T-cell (primary cell): ENCODE measurements around the gene SIT1. TPM values are rescaled to one million over a fixed set of nuclear protein-coding genes. Genes with fewer than 3 reads are reported as not detected.

Experiments used
- ATAC-seq, 4 experiments: fragments of 200-7000 bp in 3 of 4; fragments of 150-1000 bp in 1 of 4; cut with Tn5 transposase; replicated peaks in 1 of 4; 1 replicate in 3 of 4; 2 replicates in 1 of 4; pipeline ENCODE4 v1.10.0; 2021; ENCODE audit warnings: moderate library complexity in 3 of 4, mild to moderate bottlenecking in 2 of 4, moderate number of reproducible peaks in 1 of 4
- CTCF ChIA-PET, 2 donors: fragments of 300-600 bp; sonication (Branson Sonifier 250); formaldehyde crosslinking; loops; one replicate each; lab custom pipeline; 2022; ENCODE audit warnings: antibody characterized with exemption in 2 of 2; lab: Charles Lee
- POLR2A ChIA-PET, 2 donors: fragments of 300-600 bp; sonication (Branson Sonifier 250); formaldehyde crosslinking; loops; one replicate each; lab custom pipeline; 2022; ENCODE audit warnings: antibody characterized with exemption in 2 of 2; lab: Charles Lee
- DNase-seq, 35 experiments: peaks; one replicate each; pipeline versions ENCODE4 v3.0.0 to v3.0.0-alpha.2; 2013 to 2023
- H3K27ac ChIP-seq: one replicate; pipeline ENCODE4 v1.5.1; 2013; ENCODE audit warnings: low read length
- H3K27me3 ChIP-seq, 2 experiments: replicated peaks in 1 of 2; 1 replicate in 1 of 2; 2 replicates in 1 of 2; pipeline versions ENCODE4 v1.6.1 to v1.7.0; 2013; ENCODE audit warnings: low read length in 1 of 2, mixed read lengths in 1 of 2; ENCODE audit not compliant: control insufficient read depth in 2 of 2, insufficient read depth in 2 of 2; ENCODE audit errors: extremely low read depth in 1 of 2
- H3K36me3 ChIP-seq, 2 donors: 1 replicate in 1 of 2; 2 replicates in 1 of 2; pipeline versions ENCODE4 v1.6.1 to v1.7.0; 2013; ENCODE audit warnings: low read length in 1 of 2; ENCODE audit not compliant: control insufficient read depth in 2 of 2, insufficient read depth in 1 of 2; ENCODE audit errors: extremely low read depth in 1 of 2
- H3K4me1 ChIP-seq, 2 experiments: 1 replicate in 1 of 2; 2 replicates in 1 of 2; pipeline versions ENCODE4 v1.6.1 to v1.7.0; 2013; ENCODE audit warnings: low read length in 2 of 2, mixed read lengths in 1 of 2; ENCODE audit not compliant: insufficient read depth in 2 of 2, control insufficient read depth in 1 of 2; ENCODE audit errors: extremely low read depth in 1 of 2
- H3K4me3 ChIP-seq, 2 donors: 1 replicate in 1 of 2; 2 replicates in 1 of 2; pipeline versions ENCODE4 v1.5.1 to v1.7.0; 2013; ENCODE audit warnings: mild to moderate bottlenecking in 2 of 2, low read length in 1 of 2, moderate library complexity in 1 of 2; ENCODE audit not compliant: control insufficient read depth in 1 of 2; ENCODE audit errors: extremely low read depth in 1 of 2
- H3K9me3 ChIP-seq: 2 replicates; pipeline ENCODE4 v1.7.0; 2013
- H3K27ac Mint-ChIP-seq, 2 donors: one replicate each; pipeline ENCODE4 v1.8.0; 2020 to 2021; ENCODE audit warnings: mild to moderate bottlenecking in 2 of 2, mixed read lengths in 2 of 2
- H3K27me3 Mint-ChIP-seq, 2 donors: one replicate each; pipeline ENCODE4 v1.8.0; 2021 to 2022; ENCODE audit warnings: mixed read lengths in 2 of 2
- H3K36me3 Mint-ChIP-seq: one replicate; pipeline ENCODE4 v1.8.0; 2021; ENCODE audit warnings: mixed read lengths
- H3K4me1 Mint-ChIP-seq, 3 donors: one replicate each; pipeline ENCODE4 v1.8.0; 2020 to 2022; ENCODE audit warnings: mixed read lengths in 3 of 3, mild to moderate bottlenecking in 1 of 3
- H3K4me3 Mint-ChIP-seq, 3 donors: one replicate each; pipeline ENCODE4 v1.8.0; 2020 to 2022; ENCODE audit warnings: mild to moderate bottlenecking in 3 of 3, mixed read lengths in 3 of 3, moderate library complexity in 3 of 3
- H3K9me3 Mint-ChIP-seq, 3 donors: one replicate each; pipeline ENCODE4 v1.8.0; 2020 to 2022; ENCODE audit warnings: mixed read lengths in 3 of 3
- WGBS: methylation state at CpG from one replicate; pipeline ENCODE4 v1.1.5; 2013; ENCODE audit warnings: missing lambda C conversion rate; ENCODE audit not compliant: insufficient coverage; 5-methylcytosine and 5-hydroxymethylcytosine counted together
- total RNA-seq, 35 experiments: library from RNA in 6 of 35; stranded (reverse) in 6 of 35; fragments of 120-200 nt in 1 of 35; gene quantifications; one replicate each; pipeline versions ENCODE4 v1.2.1 to v1.2.4 and lab custom pipeline; 2013 to 2026

SIT1 gene
- total RNA-seq, 5 donors from 2014 or later (not counting 1 experiment from before 2014, with no cell fraction given): 34.9 to 57.1 (median 51.9) TPM

- Histone ChIP-seq H3K4me3 (no peak overlapping the region), H3K4me1 (peaks cover 23 to 46% of the 10 kb centered on the region in 2 experiments), H3K9me3 (no peaks in the 10 kb centered on the region), H3K27ac (peak overlapping the region; percentile 68), H3K27me3 (no peaks in the 10 kb centered on the region), H3K36me3 (no peaks in the 10 kb centered on the region)
- CTCF ChIA-PET: interaction anchor here (0.6 to 1.5 kb wide), 8 partner anchors 9 to 193 kb away, joined by 3 to 6 read pairs (median 4); partner anchors contain the start of genes CCDC107 (in 1 of the 2), RMRP (in 1 of the 2) and SPAG8 (in 1 of the 2)
- POLR2A ChIA-PET: interaction anchor here in 1 of 2 donors (0.6 to 0.8 kb wide), 2 partner anchors 88 to 593 kb away, joined by 4 to 6 read pairs; no protein-coding TSS in a partner anchor
- ATAC-seq: no peak
- 0% methylated on average over 1 of the region's 2 CpGs for WGBS
- Mint-ChIP-seq H3K4me1 (peaks cover 40 to 50% (median 41%) of the 10 kb centered on the region in 3 donors), H3K9me3 (no peaks in the 10 kb centered on the region), H3K36me3 (no peaks in the 10 kb centered on the region), H3K27ac (peak overlapping the region; percentile 84 to 89), H3K4me3 (peak overlapping the region in 1 of 3 donors; percentile 88), H3K27me3 (no peaks in the 10 kb centered on the region)
- DNase-seq: no peak
Observed at GRCh38 chr9:35619800-35620158, 31.0 kb downstream of the SIT1 start.

GRCh38 chr9:35618854-35619799 lies 31.6 kb downstream of the SIT1 start:
- H3K4me1 ChIP-seq: peaks cover 23 to 46% of the 10 kb centered on the region in 2 experiments
- POLR2A ChIA-PET: interaction anchor here in 1 of 2 donors (0.8 kb wide), 1 partner anchor 88 kb away, joined by 6 read pairs; no protein-coding TSS in a partner anchor

GRCh38 chr9:35618325-35618727 lies 32.4 kb downstream of the SIT1 start, which contains the start of gene CD72:
Gene CD72 (minus strand): TSS chr9:35618413. CDS start chr9:35618303, 110 bp downstream.
- Histone ChIP-seq H3K27me3 (no peaks in the 10 kb centered on the region), H3K27ac (peak within 1 kb of the TSS; percentile 68), H3K36me3 (no peaks in the 10 kb centered on the region), H3K4me1 (peaks cover 23 to 46% of the 10 kb centered on the region in 2 experiments), H3K4me3 (peak within 1 kb of the TSS; percentile 68 to 76), H3K9me3 (no peaks in the 10 kb centered on the region)
- 92% methylated on average over 6 of the region's 7 CpGs for WGBS
- DNase-seq (no peak), ATAC-seq (no peak)
- CTCF ChIA-PET: interaction anchor here in 1 of 2 donors (1.5 kb wide), 1 partner anchor 20 kb away, joined by 4 read pairs; no protein-coding TSS in a partner anchor
- Mint-ChIP-seq H3K4me1 (peaks cover 40 to 53% (median 40%) of the 10 kb centered on the region in 3 donors), H3K27me3 (no peaks in the 10 kb centered on the region), H3K36me3 (no peaks in the 10 kb centered on the region), H3K9me3 (no peaks in the 10 kb centered on the region), H3K27ac (peak within 1 kb of the TSS; percentile 87 to 95), H3K4me3 (peak within 1 kb of the TSS; percentile 78 to 88 (median 85))
- POLR2A ChIA-PET: no interaction called here

More at GRCh38 chr9:35618854-35619799, 31.6 kb downstream of the SIT1 start:
- peak overlapping the region; percentile 87 to 89 for H3K27ac Mint-ChIP-seq
- H3K27me3 Mint-ChIP-seq: no peaks in the 10 kb centered on the region
- 25% methylated on average over 7 of the region's 17 CpGs for WGBS
- no peaks in the 10 kb centered on the region for H3K36me3 ChIP-seq
- H3K9me3 ChIP-seq: no peaks in the 10 kb centered on the region
- CTCF ChIA-PET: interaction anchor here (0.6 to 1.5 kb wide), 6 partner anchors 20 to 193 kb away, joined by 3 to 6 read pairs (median 4); partner anchors contain the start of genes CCDC107 (in 1 of the 2), RMRP (in 1 of the 2) and SPAG8 (in 1 of the 2)
- DNase-seq (peak in 27 of 35 experiments; percentile 20 to 71 (median 43)), ATAC-seq (peak; percentile 14 to 52 (median 39))
- H3K36me3 Mint-ChIP-seq: no peaks in the 10 kb centered on the region
- peak overlapping the region; percentile 18 to 36 for H3K4me3 ChIP-seq
- H3K4me3 Mint-ChIP-seq: peak overlapping the region in 1 of 3 donors; percentile 88
- H3K4me1 Mint-ChIP-seq: peaks cover 40 to 53% (median 40%) of the 10 kb centered on the region in 3 donors
- H3K27me3 ChIP-seq: no peaks in the 10 kb centered on the region
- H3K27ac ChIP-seq: peak overlapping the region; percentile 68
- H3K9me3 Mint-ChIP-seq: no peaks in the 10 kb centered on the region

- ChIA-PET POLR2A (no interaction called here), CTCF (interaction anchor here (0.6 to 2.2 kb wide), 14 partner anchors 8 to 139 kb away, joined by 3 to 8 read pairs (median 4); partner anchors contain the start of genes CCDC107 (in 2 of the 2), RMRP (in 2 of the 2), ARHGEF39 (in 1 of the 2) and CREB3 (in 1 of the 2))
- Histone ChIP-seq H3K27me3 (no peaks in the 10 kb centered on the region), H3K9me3 (no peaks in the 10 kb centered on the region), H3K27ac (peak overlapping the region; percentile 68), H3K4me1 (peaks cover 23 to 46% of the 10 kb centered on the region in 2 experiments), H3K4me3 (peak overlapping the region; percentile 68 to 76), H3K36me3 (no peaks in the 10 kb centered on the region)
- DNase-seq (no peak), ATAC-seq (no peak)
- peak overlapping the region; percentile 78 to 88 (median 85) for H3K4me3 Mint-ChIP-seq
- peaks cover 40 to 53% (median 40%) of the 10 kb centered on the region in 3 donors for H3K4me1 Mint-ChIP-seq
- no peaks in the 10 kb centered on the region for H3K9me3 Mint-ChIP-seq
- peak overlapping the region; percentile 87 to 95 for H3K27ac Mint-ChIP-seq
- 81% methylated on average over 7 of the region's 8 CpGs for WGBS
- no peaks in the 10 kb centered on the region for H3K27me3 Mint-ChIP-seq
- no peaks in the 10 kb centered on the region for H3K36me3 Mint-ChIP-seq
Observed at GRCh38 chr9:35617548-35617947, 33.2 kb downstream of the SIT1 start.

- Mint-ChIP-seq H3K9me3 (no peaks in the 10 kb centered on the region), H3K4me1 (peaks cover 40 to 51% (median 42%) of the 10 kb centered on the region in 3 donors), H3K27me3 (no peaks in the 10 kb centered on the region), H3K36me3 (no peaks in the 10 kb centered on the region), H3K4me3 (peak overlapping the region; percentile 78 to 88 (median 85)), H3K27ac (peak overlapping the region; percentile 87 to 95)
- ATAC-seq (peak; percentile 79 to 84 (median 82)), DNase-seq (peak; percentile 41 to 81 (median 61))
- Histone ChIP-seq H3K27me3 (no peaks in the 10 kb centered on the region), H3K27ac (peak overlapping the region; percentile 68), H3K36me3 (no peaks in the 10 kb centered on the region), H3K4me3 (peak overlapping the region; percentile 68 to 76), H3K4me1 (peaks cover 23 to 46% of the 10 kb centered on the region in 2 experiments), H3K9me3 (no peaks in the 10 kb centered on the region)
- POLR2A ChIA-PET: no interaction called here
- CTCF ChIA-PET: interaction anchor here (0.6 to 2.2 kb wide), 14 partner anchors 8 to 140 kb away, joined by 3 to 8 read pairs (median 4); partner anchors contain the start of genes CCDC107 (in 2 of the 2), RMRP (in 2 of the 2), ARHGEF39 (in 1 of the 2) and CREB3 (in 1 of the 2)
- 10% methylated on average over 51 of the region's 51 CpGs for WGBS
Observed at GRCh38 chr9:35616681-35617459, 33.9 kb downstream of the SIT1 start.
